Panc1 (cell line): Measurements from ENCODE around the gene JUN.

Experiments used
- CTCF ChIP-seq: fragments of 450-650 bp; IDR thresholded peaks from 2 replicates; pipeline ENCODE4 v1.5.1; 2017; ENCODE audit warnings: mild to moderate bottlenecking
- POLR2AphosphoS5 ChIP-seq: IDR thresholded peaks from 2 replicates; pipeline ENCODE4 v1.6.1; 2012; ENCODE audit warnings: mild to moderate bottlenecking, low read depth, low read length, moderate library complexity

DNA sequence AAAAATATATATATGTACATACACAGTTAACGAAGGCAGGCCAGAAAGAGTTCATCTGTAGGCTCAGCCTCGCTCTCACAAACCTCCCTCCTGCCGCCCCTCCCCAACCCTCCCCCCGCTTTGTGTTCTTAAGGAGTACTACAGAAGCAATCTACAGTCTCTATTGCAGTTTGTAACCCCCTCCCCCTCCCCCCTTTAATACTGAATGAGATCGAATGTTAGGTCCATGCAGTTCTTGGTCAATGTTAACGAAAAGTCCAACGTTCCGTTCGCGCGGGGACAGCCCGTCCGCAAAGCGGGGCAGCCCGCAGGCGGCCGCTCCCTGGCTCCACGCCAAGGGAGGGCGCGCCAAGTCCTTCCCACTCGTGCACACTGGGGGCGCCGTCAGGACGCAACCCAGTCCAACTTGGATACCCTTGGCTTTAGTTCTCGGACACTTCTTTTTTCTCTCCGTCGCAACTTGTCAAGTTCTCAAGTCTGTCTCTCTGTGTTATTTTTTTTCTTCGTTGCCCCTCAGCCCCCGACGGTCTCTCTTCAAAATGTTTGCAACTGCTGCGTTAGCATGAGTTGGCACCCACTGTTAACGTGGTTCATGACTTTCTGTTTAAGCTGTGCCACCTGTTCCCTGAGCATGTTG lies 2.2 kb downstream of the JUN start:
- TF ChIP-seq CTCF (no peak), POLR2AphosphoS5 (0 out of 2 replicates have a peak, but pooled peaks have one; percentile 59)
